ENCODE data around the gene CD8B2. TPM values are rescaled to one million over a fixed set of nuclear protein-coding genes. Genes with fewer than 3 reads are reported as not detected.

The CD8B2 gene
- total and polyA plus RNA-seq, 8 donors, result 0.03 to 0.25 (median 0.13) TPM; not detected in 4

DNA sequence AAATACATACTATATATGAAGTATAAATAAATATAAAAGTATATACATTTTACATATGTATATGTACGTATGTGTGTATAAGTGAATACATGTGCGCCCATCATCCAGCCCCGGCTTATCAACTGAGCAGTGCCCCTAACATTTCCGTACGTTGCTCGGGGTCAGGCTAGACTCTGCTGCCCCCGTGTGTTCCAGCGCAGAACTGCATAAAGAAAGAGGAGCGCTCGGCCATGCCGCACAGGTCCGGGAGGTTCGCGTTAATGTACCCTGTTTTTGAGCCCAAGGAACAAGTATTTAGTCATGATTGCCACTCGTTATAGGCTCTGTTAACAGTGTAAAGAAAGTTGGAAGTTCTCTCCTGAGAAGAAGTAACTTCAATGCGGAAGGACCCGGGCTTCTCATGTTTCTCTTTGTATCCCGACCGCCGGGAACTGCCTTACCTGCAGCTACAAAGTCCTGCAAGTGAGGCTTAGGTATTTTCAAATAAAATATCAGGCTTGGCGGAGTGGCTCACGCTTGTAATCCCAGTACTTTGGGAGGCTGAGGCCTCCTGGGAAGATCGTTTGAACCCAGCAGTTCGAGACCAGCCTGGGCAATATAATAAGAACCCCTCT, 55.7 kb downstream of the CD8B2 start:
- WGBS, 2 donors, result 3 to 5% methylated on average over 24 of the region's 24 CpGs
- Histone ChIP-seq H3K27ac (no peak overlapping the region), H3K4me1 (no peaks in the 10 kb centered on the region), H3K4me3 (peak overlapping the region in 2 of 4 donors; percentile 31 to 33), H3K36me3 (no peaks in the 10 kb centered on the region), H3K27me3 (no peaks in the 10 kb centered on the region), H3K9me3 (no peaks in the 10 kb centered on the region)
- DNase-seq (peak; percentile 42 to 87 (median 72)), ATAC-seq (peak; percentile 87 to 98 (median 96)), FAIRE-seq (no peak)
- intact Hi-C loops (cut with DNase I), result no loop called here
- peak; percentile 83 to 91 (median 89) for TF ChIP-seq CTCF (IDR thresholded peaks at IDR 0.05)

DNA sequence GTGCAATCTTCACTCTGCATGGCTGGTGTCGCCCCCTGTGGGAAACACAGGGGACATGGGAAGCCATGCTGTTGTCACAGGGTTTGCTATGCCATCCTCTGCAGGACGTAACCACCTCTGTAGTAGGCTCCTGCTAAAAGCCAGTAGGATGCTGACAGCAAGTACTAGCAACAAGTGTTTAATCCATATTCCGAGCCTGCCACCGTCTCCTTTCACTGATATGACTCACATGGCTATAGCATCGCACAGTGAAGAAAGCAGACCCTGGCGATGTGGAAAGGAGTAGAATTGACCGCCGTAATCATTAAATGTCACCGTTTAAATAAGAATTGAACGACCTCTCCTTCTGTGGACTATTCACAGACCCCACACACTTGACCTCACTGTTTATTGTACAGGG, 57.8 kb downstream of the CD8B2 start:
- ATAC-seq, result no peak
- FAIRE-seq, result no peak
- Histone ChIP-seq H3K27ac (no peak overlapping the region), H3K36me3 (no peaks in the 10 kb centered on the region), H3K27me3 (no peaks in the 10 kb centered on the region), H3K9me3 (no peaks in the 10 kb centered on the region), H3K4me3 (no peak overlapping the region), H3K4me1 (no peaks in the 10 kb centered on the region)
- no peak for DNase-seq
- intact Hi-C loops (cut with DNase I), result no loop called here
- WGBS, 2 donors, result 81 to 85% methylated on average over 10 of the region's 10 CpGs
- no peak for TF ChIP-seq CTCF (IDR thresholded peaks at IDR 0.05)

GRCh38 chr2:106546391-106546990, 59.3 kb downstream of the CD8B2 start:
- DNase-seq (no peak), FAIRE-seq (no peak), ATAC-seq (no peak)
- Histone ChIP-seq H3K9me3 (no peaks in the 10 kb centered on the region), H3K27me3 (no peaks in the 10 kb centered on the region), H3K36me3 (no peaks in the 10 kb centered on the region), H3K27ac (no peak overlapping the region), H3K4me1 (no peaks in the 10 kb centered on the region), H3K4me3 (no peak overlapping the region)
- TF ChIP-seq CTCF (IDR thresholded peaks at IDR 0.05), result no peak
- WGBS, 2 donors, result 69 to 73% methylated on average over 8 of the region's 8 CpGs
- intact Hi-C loops (cut with DNase I), result no loop called here

DNA sequence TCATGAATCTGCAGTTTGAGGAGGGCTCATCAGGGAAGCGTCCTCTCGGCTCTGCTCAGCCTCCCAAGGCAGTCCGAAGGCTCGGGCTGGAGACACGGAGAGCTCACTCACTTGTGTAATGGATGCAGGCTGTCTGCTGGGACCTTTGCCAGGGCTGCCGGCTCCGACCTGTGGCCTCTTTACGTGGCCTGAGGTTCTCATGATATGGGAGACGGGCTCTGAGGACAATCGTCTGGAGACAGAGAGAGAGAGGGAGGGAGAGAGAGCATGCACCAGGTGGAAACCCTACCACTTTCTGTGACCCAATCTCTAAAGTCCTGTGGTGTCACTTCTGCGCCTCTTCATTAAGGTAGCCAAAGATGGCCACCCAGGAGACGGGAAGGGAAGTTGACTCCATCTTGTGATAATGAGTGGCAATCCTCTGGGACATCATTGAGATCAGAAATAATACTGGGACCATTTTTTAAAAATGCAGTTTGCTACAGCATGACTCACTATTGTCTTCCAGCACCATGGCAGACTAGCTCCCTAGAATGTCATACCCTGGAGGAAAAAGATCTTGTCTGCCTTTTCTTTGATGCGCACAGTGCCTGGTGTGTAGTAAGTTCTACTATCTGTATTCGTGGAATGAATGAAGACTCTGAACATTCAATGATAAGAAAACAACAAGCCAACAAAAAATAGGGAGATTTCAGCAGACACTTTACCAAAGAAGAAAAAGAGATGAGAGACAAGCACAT, 60.2 kb downstream of the CD8B2 start:
- WGBS, 2 donors, result 51 to 70% methylated on average over 14 of the region's 14 CpGs
- no peaks in the 10 kb centered on the region for H3K4me1 ChIP-seq
- H3K27me3 ChIP-seq, result no peaks in the 10 kb centered on the region
- ATAC-seq (no peak), DNase-seq (no peak), FAIRE-seq (no peak)
- TF ChIP-seq CTCF (IDR thresholded peaks at IDR 0.05), result no peak
- intact Hi-C loops (cut with DNase I), result no loop called here
- no peaks in the 10 kb centered on the region for H3K9me3 ChIP-seq
- no peaks in the 10 kb centered on the region for H3K36me3 ChIP-seq
- H3K27ac ChIP-seq, result no peak overlapping the region
- no peak overlapping the region for H3K4me3 ChIP-seq

Measured in pancreas (tissue), 10 donors.